CD14-positive monocyte (primary cell): ENCODE measurements around the gene AFDN. TPM values are rescaled to one million over a fixed set of nuclear protein-coding genes. Genes with fewer than 3 reads are reported as not detected.

ENCODE experiments used
- DNase-seq, 3 donors: peaks; one replicate each; pipeline ENCODE4 v3.0.0-alpha.2; 2011 to 2022
- H2AFZ ChIP-seq: 2 replicates; pipeline ENCODE4 v1.6.0; 2012; ENCODE audit warnings: mild to moderate bottlenecking, low read depth, low read length, inconsistent platforms; ENCODE audit not compliant: insufficient read depth, poor library complexity, severe bottlenecking
- H3K27ac ChIP-seq, 2 donors: 1 replicate in 1 of 2; 2 replicates in 1 of 2; pipeline ENCODE4 v1.5.1; 2012 to 2013; ENCODE audit warnings: low read length in 2 of 2, control low read depth in 1 of 2, inconsistent platforms in 1 of 2, low read depth in 1 of 2, mild to moderate bottlenecking in 1 of 2
- H3K27me3 ChIP-seq, 2 donors: one replicate each; pipeline versions ENCODE4 v1.6.0 to v1.6.1; 2011 to 2013; ENCODE audit warnings: low read length in 2 of 2; ENCODE audit not compliant: control insufficient read depth in 2 of 2, insufficient read depth in 2 of 2
- H3K36me3 ChIP-seq, 2 donors: replicated peaks in 1 of 2; 1 replicate in 1 of 2; 2 replicates in 1 of 2; pipeline versions ENCODE4 v1.5.1 to v1.6.1; 2012 to 2013; ENCODE audit warnings: low read length in 2 of 2, control low read depth in 1 of 2, inconsistent platforms in 1 of 2, mild to moderate bottlenecking in 1 of 2; ENCODE audit not compliant: insufficient read depth in 2 of 2, control insufficient read depth in 1 of 2
- H3K4me1 ChIP-seq, 2 donors: 1 replicate in 1 of 2; 2 replicates in 1 of 2; pipeline versions ENCODE4 v1.5.1 to v1.6.1; 2012 to 2013; ENCODE audit warnings: low read length in 2 of 2, control low read depth in 1 of 2, inconsistent platforms in 1 of 2, mild to moderate bottlenecking in 1 of 2, moderate library complexity in 1 of 2; ENCODE audit not compliant: insufficient read depth in 2 of 2, control insufficient read depth in 1 of 2
- H3K4me2 ChIP-seq: replicated peaks from 2 replicates; pipeline ENCODE3; 2012; ENCODE audit warnings: low read length, moderate library complexity, mild to moderate bottlenecking; ENCODE audit not compliant: poor library complexity, severe bottlenecking; ENCODE audit errors: extremely low read depth
- H3K4me3 ChIP-seq, 3 experiments: fragments of 200-600 bp in 1 of 3; sonication (generic) in 1 of 3; replicated peaks in 1 of 3; 1 replicate in 2 of 3; 2 replicates in 1 of 3; pipeline ENCODE4 v1.5.1; 2011 to 2013; ENCODE audit warnings: low read length in 3 of 3, mild to moderate bottlenecking in 3 of 3, control low read depth in 2 of 3, low read depth in 2 of 3, inconsistent platforms in 1 of 3, moderate library complexity in 1 of 3
- H3K79me2 ChIP-seq: 2 replicates; pipeline ENCODE4 v1.6.0; 2012; ENCODE audit warnings: mild to moderate bottlenecking, control low read depth, inconsistent platforms, low read length, moderate library complexity; ENCODE audit not compliant: insufficient read depth
- H3K9ac ChIP-seq: 2 replicates; pipeline ENCODE4 v1.6.0; 2017; ENCODE audit warnings: low read length, mild to moderate bottlenecking; ENCODE audit not compliant: insufficient read depth, poor library complexity, severe bottlenecking
- H3K9me3 ChIP-seq, 2 donors: replicated peaks in 1 of 2; 1 replicate in 1 of 2; 2 replicates in 1 of 2; pipeline versions ENCODE4 v1.5.1 to v1.6.1; 2012 to 2013; ENCODE audit warnings: low read length in 2 of 2, control low read depth in 1 of 2; ENCODE audit not compliant: control insufficient read depth in 1 of 2, insufficient read depth in 1 of 2
- H4K20me1 ChIP-seq: 2 replicates; pipeline ENCODE4 v1.6.0; 2012; ENCODE audit warnings: mild to moderate bottlenecking, low read length, control low read depth, moderate library complexity; ENCODE audit not compliant: insufficient read depth
- H3K27ac Mint-ChIP-seq, 7 donors: one replicate each; pipeline ENCODE4 v1.8.0; 2020; ENCODE audit warnings: mild to moderate bottlenecking in 7 of 7, mixed read lengths in 7 of 7, moderate library complexity in 6 of 7, inconsistent platforms in 2 of 7
- H3K27me3 Mint-ChIP-seq, 3 donors: one replicate each; pipeline ENCODE4 v1.8.0; 2021 to 2022; ENCODE audit warnings: low read depth in 3 of 3, mild to moderate bottlenecking in 3 of 3, mixed read lengths in 3 of 3, moderate library complexity in 3 of 3, inconsistent platforms in 1 of 3
- H3K36me3 Mint-ChIP-seq, 2 donors: one replicate each; pipeline ENCODE4 v1.8.0; 2020; ENCODE audit warnings: mixed read lengths in 2 of 2, inconsistent platforms in 1 of 2, mild to moderate bottlenecking in 1 of 2
- H3K4me1 Mint-ChIP-seq: one replicate; pipeline ENCODE4 v1.8.0; 2020; ENCODE audit warnings: mild to moderate bottlenecking, mixed read lengths
- H3K4me3 Mint-ChIP-seq, 2 donors: one replicate each; pipeline ENCODE4 v1.8.0; 2020; ENCODE audit warnings: mild to moderate bottlenecking in 2 of 2, mixed read lengths in 2 of 2, moderate library complexity in 1 of 2
- H3K9me3 Mint-ChIP-seq, 7 donors: one replicate each; pipeline ENCODE4 v1.8.0; 2020 to 2022; ENCODE audit warnings: mixed read lengths in 7 of 7, mild to moderate bottlenecking in 6 of 7, moderate library complexity in 6 of 7, inconsistent platforms in 2 of 7
- WGBS: methylation state at CpG from one replicate; pipeline ENCODE4 v1.1.5; 2013; ENCODE audit warnings: missing lambda C conversion rate; ENCODE audit not compliant: insufficient coverage; 5-methylcytosine and 5-hydroxymethylcytosine counted together
- intact Hi-C, 2 donors: fragments of 100-400 bp; cut with micrococcal nuclease; formaldehyde crosslinking; loops; one replicate each; pipeline versions ENCODE4 v1.15.0 to v1.15.1; 2023
- polyA plus RNA-seq, 3 donors: library from polyadenylated mRNA; depleted of rRNA in 1 of 3; unstranded in 2 of 3; stranded (reverse) in 1 of 3; fragments of 300-500 nt in 2 of 3; fragments of >200 nt in 1 of 3; fragmentation: Illumina TruSeq in 2 of 3; gene quantifications; 1 replicate in 2 of 3; 2 replicates in 1 of 3; pipeline ENCODE4 v1.2.3, GENCODE V29; 2012 to 2021
- TF ChIP-seq, protein P1 (sequence below): fragments of 200-600 bp; IDR thresholded peaks from one replicate; pipeline ENCODE4 v1.8.0; 2022; ENCODE audit warnings: antibody characterized with exemption, mild to moderate bottlenecking

AFDN gene
- polyA plus RNA-seq, 3 donors: 0.03 to 1.5 TPM; not detected in 1

DNA sequence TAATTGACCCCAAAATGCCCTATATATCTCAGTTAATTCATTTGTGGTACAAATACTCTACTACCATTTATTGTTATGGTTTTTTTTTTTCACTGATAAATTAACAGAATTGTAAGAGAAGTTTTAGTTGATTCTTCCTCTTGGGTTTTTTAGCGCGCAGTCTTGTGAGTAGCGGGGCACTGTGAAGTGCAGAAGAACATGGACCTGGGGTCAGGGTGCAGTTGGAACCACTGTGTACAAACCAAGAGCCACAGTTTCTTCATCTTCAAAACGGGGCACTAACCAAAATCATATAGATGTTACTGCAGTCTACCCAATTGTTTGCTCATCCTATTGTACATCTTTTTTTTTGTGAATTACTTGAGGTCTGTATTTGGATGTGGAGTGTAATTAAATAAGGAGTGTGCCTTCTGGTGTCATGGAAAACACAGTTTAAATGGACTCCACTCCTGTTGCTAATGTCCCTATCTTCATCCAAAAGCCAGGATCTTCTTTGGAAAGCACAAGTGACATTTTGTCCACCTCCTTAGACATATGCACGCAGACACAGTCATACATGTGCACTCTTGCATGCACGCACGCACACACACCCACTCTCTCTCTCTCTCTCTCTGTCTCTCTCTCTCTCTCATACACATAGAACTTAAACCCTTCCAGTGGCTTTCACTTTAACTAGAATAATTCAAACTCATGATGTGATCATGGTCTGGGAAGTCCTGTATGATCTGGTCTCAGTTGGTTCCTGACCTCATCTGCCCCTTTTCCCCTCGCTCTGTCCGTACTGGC lies 51.5 kb downstream of the AFDN start:
- Mint-ChIP-seq H3K4me1 (no peaks in the 10 kb centered on the region), H3K27me3 (peaks cover 2 to 9% (median 9%) of the 10 kb centered on the region in 3 donors), H3K4me3 (no peak overlapping the region), H3K27ac (no peak overlapping the region), H3K36me3 (no peaks in the 10 kb centered on the region), H3K9me3 (no peaks in the 10 kb centered on the region)
- no peak for DNase-seq
- H3K4me3 ChIP-seq: no peak overlapping the region
- H3K79me2 ChIP-seq: no peaks in the 10 kb centered on the region
- no peaks in the 10 kb centered on the region for H3K9me3 ChIP-seq
- no peak overlapping the region for H3K9ac ChIP-seq
- 97% methylated on average over 5 of the region's 9 CpGs for WGBS
- no peak overlapping the region for H3K27ac ChIP-seq
- no peaks in the 10 kb centered on the region for H3K27me3 ChIP-seq
- no peaks in the 10 kb centered on the region for H3K4me1 ChIP-seq
- H4K20me1 ChIP-seq: no peaks in the 10 kb centered on the region
- intact Hi-C loops: no loop called here
- H3K36me3 ChIP-seq: no peaks in the 10 kb centered on the region
- no peak overlapping the region for H2AFZ ChIP-seq
- H3K4me2 ChIP-seq: no peak overlapping the region
- TF ChIP-seq, protein P1, sequence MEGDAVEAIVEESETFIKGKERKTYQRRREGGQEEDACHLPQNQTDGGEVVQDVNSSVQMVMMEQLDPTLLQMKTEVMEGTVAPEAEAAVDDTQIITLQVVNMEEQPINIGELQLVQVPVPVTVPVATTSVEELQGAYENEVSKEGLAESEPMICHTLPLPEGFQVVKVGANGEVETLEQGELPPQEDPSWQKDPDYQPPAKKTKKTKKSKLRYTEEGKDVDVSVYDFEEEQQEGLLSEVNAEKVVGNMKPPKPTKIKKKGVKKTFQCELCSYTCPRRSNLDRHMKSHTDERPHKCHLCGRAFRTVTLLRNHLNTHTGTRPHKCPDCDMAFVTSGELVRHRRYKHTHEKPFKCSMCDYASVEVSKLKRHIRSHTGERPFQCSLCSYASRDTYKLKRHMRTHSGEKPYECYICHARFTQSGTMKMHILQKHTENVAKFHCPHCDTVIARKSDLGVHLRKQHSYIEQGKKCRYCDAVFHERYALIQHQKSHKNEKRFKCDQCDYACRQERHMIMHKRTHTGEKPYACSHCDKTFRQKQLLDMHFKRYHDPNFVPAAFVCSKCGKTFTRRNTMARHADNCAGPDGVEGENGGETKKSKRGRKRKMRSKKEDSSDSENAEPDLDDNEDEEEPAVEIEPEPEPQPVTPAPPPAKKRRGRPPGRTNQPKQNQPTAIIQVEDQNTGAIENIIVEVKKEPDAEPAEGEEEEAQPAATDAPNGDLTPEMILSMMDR: no peak

DNA sequence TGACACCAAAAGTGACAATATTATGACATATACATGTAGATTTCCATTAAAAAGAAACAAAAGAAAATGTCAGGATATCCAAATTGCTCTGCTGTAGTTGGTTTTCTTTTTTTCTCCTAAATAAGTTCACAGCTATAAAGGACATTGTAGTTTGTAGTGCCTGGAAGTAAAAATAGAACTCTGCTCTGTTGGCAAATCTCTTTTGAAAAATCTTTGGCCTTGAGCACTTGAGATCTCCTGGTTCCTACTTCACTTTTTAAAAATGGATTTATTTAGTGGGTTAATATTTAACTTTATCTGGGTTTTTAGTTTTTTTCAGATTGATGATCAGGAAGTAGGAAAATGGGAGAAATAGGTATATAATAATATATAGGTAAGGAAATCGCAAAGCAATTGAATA lies 52.9 kb downstream of the AFDN start:
- Histone ChIP-seq H4K20me1 (no peaks in the 10 kb centered on the region), H3K4me2 (no peak overlapping the region), H3K36me3 (no peaks in the 10 kb centered on the region), H3K9ac (no peak overlapping the region), H3K4me1 (no peaks in the 10 kb centered on the region), H3K27ac (no peak overlapping the region), H2AFZ (no peak overlapping the region), H3K79me2 (no peaks in the 10 kb centered on the region), H3K9me3 (no peaks in the 10 kb centered on the region), H3K27me3 (no peaks in the 10 kb centered on the region), H3K4me3 (no peak overlapping the region)
- H3K9me3 Mint-ChIP-seq: no peaks in the 10 kb centered on the region
- no peak overlapping the region for H3K4me3 Mint-ChIP-seq
- intact Hi-C loops: no loop called here
- no peak overlapping the region for H3K27ac Mint-ChIP-seq
- DNase-seq: no peak
- TF ChIP-seq, protein P1: no peak
- H3K4me1 Mint-ChIP-seq: no peaks in the 10 kb centered on the region
- WGBS: no CpG with 5 or more reads among the region's 1 CpG
- H3K36me3 Mint-ChIP-seq: no peaks in the 10 kb centered on the region
- peaks cover 2 to 9% (median 9%) of the 10 kb centered on the region in 3 donors for H3K27me3 Mint-ChIP-seq
